ENCODE results near the gene GBX1.

GBX1 gene

DNA sequence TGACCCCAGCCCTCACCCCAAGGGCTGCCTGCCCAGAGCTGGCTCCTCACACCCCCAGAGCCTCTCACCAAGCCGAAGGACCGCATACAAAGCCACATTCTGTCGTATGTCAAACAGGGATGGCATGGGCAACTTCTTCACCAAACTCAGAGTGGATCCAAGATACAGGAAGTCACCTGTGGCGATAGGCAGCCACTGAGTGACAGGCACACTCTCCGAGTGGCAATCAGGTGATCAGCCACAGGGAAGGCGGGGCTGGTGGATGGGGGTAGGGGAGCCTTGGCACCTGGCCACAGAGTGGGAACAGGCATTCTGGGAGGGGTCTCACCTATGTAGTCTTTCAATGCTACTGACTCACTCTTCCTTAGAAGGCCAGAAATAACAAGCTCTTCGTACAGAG lies 26.7 kb upstream of the GBX1 start:
- H3K4me3 ChIP-seq (ENCODE audit: low read depth, low read length): no peak overlapping the region
- TF ChIP-seq, protein P1, sequence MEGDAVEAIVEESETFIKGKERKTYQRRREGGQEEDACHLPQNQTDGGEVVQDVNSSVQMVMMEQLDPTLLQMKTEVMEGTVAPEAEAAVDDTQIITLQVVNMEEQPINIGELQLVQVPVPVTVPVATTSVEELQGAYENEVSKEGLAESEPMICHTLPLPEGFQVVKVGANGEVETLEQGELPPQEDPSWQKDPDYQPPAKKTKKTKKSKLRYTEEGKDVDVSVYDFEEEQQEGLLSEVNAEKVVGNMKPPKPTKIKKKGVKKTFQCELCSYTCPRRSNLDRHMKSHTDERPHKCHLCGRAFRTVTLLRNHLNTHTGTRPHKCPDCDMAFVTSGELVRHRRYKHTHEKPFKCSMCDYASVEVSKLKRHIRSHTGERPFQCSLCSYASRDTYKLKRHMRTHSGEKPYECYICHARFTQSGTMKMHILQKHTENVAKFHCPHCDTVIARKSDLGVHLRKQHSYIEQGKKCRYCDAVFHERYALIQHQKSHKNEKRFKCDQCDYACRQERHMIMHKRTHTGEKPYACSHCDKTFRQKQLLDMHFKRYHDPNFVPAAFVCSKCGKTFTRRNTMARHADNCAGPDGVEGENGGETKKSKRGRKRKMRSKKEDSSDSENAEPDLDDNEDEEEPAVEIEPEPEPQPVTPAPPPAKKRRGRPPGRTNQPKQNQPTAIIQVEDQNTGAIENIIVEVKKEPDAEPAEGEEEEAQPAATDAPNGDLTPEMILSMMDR (conservative IDR thresholded peaks at IDR 0.05; ENCODE audit: low read depth, low read length): no peak
- no peak for DNase-seq (ENCODE audit: low read depth)

DNA sequence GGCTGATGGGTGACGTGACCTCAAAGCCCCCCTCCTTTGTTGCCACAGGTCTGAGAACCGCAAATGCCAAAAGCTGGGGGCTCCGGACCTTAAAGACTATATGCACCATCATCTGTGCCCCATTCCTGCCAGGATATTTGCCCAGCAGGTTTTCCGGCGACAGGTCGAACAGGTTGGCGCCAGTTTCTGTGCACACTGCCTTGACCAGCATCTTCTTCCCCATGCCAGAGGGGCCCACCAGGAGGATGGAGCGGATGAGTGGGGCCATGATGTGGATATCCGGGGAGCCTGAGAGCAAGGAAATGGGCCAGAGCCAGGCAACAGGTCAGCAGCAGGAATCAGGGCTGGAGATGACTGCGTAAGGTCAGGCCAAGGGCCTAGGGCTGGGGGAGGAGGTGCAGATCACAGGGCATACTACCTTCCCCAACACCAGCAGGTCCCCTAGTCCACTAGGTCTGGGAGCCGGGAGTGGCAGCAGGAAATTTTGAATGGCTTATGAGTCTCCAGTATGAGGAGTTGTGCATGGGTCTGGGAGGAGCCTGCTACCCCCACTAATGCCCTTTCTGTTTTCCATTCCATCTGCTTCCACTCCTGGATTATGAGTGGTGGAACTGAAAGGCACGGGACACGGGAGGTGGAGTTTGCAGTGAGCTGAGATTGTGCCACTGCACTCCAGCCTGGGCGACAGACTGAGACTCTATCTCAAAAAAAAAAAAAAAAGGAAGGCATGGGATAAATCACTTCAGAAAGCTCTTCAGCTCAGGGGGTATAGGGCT lies 25.9 kb upstream of the GBX1 start:
- no peak overlapping the region for H3K4me3 ChIP-seq (ENCODE audit: low read depth, low read length)
- TF ChIP-seq, protein P1 (conservative IDR thresholded peaks at IDR 0.05; ENCODE audit: low read depth, low read length): no peak
- no peak for DNase-seq (ENCODE audit: low read depth)

DNA sequence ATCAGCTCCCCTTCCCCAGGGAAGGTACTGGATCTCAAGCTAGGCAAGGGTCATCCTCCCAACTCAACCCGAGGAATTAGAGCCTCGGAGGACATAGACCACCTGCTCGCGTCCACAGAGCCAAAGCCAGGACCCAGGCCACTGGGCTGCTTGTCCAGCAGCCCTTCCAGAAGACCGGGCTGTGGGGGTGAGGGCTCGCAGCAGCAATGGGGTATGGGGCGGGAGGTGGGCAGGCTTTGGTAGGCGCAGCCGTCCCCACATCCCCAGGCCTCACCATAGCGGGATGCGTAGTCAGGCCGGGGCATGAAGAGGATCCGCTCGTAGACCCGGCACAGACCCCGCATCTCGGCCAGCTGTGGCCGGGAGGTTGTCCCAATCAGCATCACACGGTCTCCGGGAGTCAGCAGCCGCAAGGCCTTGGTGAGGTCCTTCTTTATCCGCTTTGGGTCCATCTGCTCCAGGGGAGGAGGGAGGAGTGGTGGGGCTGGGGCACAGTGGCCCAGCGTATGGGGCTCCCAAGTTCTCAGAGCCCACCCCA lies 24.6 kb upstream of the GBX1 start:
- TF ChIP-seq, protein P1 (conservative IDR thresholded peaks at IDR 0.05; ENCODE audit: low read depth, low read length): no peak

DNA sequence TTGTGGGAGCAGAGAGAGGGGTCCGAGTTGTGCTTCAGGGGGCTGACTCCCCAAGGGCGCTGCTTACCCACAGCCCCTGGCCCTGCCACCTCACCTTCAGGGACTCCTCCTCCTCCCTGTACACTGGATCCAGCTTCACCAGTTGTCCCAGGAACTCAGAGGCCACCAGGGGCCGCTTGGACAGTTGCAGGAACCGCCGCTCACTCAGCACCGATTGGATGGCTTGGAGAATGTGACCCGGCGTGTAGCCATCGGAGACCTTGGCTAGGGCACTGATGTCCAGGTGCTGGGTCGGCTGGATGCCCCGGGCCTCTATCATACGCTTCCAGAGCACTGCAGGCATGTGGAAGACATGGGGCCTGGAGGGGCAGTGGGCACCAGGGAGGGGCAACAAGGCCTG lies 24.1 kb upstream of the GBX1 start:
- TF ChIP-seq, protein P1 (conservative IDR thresholded peaks at IDR 0.05; ENCODE audit: low read depth, low read length): no peak
- no peak overlapping the region for H3K4me3 ChIP-seq (ENCODE audit: low read depth, low read length)
- no peak for DNase-seq (ENCODE audit: low read depth)

More for the DNA sequence above, 24.6 kb upstream of the GBX1 start:
- H3K4me3 ChIP-seq (ENCODE audit: low read depth, low read length): no peak overlapping the region
- DNase-seq (ENCODE audit: low read depth): no peak

DNA sequence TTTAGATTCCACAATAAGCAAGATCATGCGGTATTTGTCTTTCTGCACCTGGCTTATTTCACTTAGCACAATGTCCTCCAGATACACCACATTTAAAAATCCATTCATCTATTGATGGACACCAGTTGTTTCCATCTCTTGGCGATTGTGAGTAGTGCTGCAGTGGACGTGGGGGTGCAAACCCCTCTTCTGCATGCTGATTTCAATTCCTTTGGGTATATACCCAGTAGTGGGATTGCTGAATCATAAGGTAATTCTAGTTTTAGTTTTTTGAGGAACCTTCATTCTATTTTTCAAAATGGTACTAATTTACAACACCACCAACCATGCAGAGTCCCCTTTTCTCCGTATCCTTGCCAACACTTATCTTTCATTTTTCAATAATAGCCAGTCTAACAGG lies 21.5 kb upstream of the GBX1 start:
- DNase-seq (ENCODE audit: low read depth): no peak
- TF ChIP-seq, protein P1 (conservative IDR thresholded peaks at IDR 0.05; ENCODE audit: low read depth, low read length): no peak
- H3K4me3 ChIP-seq (ENCODE audit: low read depth, low read length): no peak overlapping the region

DNA sequence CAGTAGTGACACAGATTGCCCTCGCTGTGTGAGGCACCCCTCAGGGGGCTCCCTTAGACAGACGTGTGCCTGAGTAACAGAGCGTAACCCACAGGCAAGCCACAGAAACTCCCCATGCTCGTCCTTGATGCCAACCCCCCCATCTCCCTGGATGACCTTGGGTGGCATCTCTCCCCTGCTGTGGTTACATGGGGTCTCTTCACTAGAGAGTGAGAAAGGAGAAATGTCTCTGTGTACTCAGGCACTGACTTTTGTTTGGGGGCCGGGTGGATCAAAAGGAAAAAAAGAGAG lies 20.7 kb upstream of the GBX1 start:
- H3K4me3 ChIP-seq (ENCODE audit: low read depth, low read length): no peak overlapping the region
- no peak for DNase-seq (ENCODE audit: low read depth)

More for the DNA sequence above, 20.7 kb upstream of the GBX1 start:
- TF ChIP-seq, protein P1 (conservative IDR thresholded peaks at IDR 0.05; ENCODE audit: low read depth, low read length): no peak

Data from choroid plexus epithelial cell (primary cell).